GM21825 (cell line): ENCODE measurements around the gene AUTS2.
A peak's percentile ranks its signal among the peaks of the same experiment; 100 is the strongest.
"Not testable (repeated sequence)": the region's sequence is repeated elsewhere in the genome, so short reads cannot be mapped to it uniquely, and the experiment has no call there.

Source experiments
- ATAC-seq: cut with Tn5 transposase; IDR thresholded peaks from one replicate; pipeline ENCODE4 v1.9.1; 2021; ENCODE audit warnings: mild to moderate bottlenecking, moderate library complexity; ENCODE audit not compliant: unreplicated experiment

The AUTS2 gene

GRCh38 chr7:70622936-70623335 lies 1024.7 kb downstream of the AUTS2 start:
- ATAC-seq = no peak

- ATAC-seq = no peak
These were observed 1026.3 kb downstream of the AUTS2 start for GRCh38 chr7:70624500-70625103.

GRCh38 chr7:70627461-70627860 lies 1029.2 kb downstream of the AUTS2 start:
- no peak for ATAC-seq

GRCh38 chr7:70630440-70630817 lies 1032.2 kb downstream of the AUTS2 start:
- ATAC-seq = no peak

GRCh38 chr7:70630818-70631457 lies 1032.7 kb downstream of the AUTS2 start:
- no peak for ATAC-seq

- no peak for ATAC-seq
These were observed 1033.4 kb downstream of the AUTS2 start for GRCh38 chr7:70631718-70632117.

- no peak for ATAC-seq
These were observed 1034.1 kb downstream of the AUTS2 start for GRCh38 chr7:70632400-70632799.

- no peak for ATAC-seq
These were observed 1035.8 kb downstream of the AUTS2 start for GRCh38 chr7:70634071-70634470.

- ATAC-seq = no peak
These were observed 1036.4 kb downstream of the AUTS2 start for GRCh38 chr7:70634610-70635068.

- ATAC-seq = no peak
These were observed 1037.4 kb downstream of the AUTS2 start for GRCh38 chr7:70635633-70636032.

- no peak for ATAC-seq
These were observed 1037.9 kb downstream of the AUTS2 start for GRCh38 chr7:70636169-70636568.

- ATAC-seq = no peak
These were observed 1039.5 kb downstream of the AUTS2 start for GRCh38 chr7:70637726-70638125.

GRCh38 chr7:70638158-70639107 lies 1040.2 kb downstream of the AUTS2 start:
- no peak for ATAC-seq

GRCh38 chr7:70640266-70640833 lies 1042.1 kb downstream of the AUTS2 start:
- ATAC-seq = no peak

GRCh38 chr7:70641882-70642281 lies 1043.6 kb downstream of the AUTS2 start:
- no peak for ATAC-seq

GRCh38 chr7:70645279-70645678 lies 1047.0 kb downstream of the AUTS2 start:
- ATAC-seq = no peak

GRCh38 chr7:70645876-70646351 lies 1047.6 kb downstream of the AUTS2 start:
- ATAC-seq = no peak

GRCh38 chr7:70646536-70647248 lies 1048.4 kb downstream of the AUTS2 start:
- no peak for ATAC-seq

GRCh38 chr7:70647801-70648498 lies 1049.7 kb downstream of the AUTS2 start:
- peak; percentile 92 for ATAC-seq

- ATAC-seq = not testable (repeated sequence)
These were observed 1050.2 kb downstream of the AUTS2 start for GRCh38 chr7:70648499-70648861.
